Tibial artery (tissue), 4 donors: ENCODE measurements around the gene ADARB2.
A peak's percentile ranks its signal among the peaks of the same experiment; 100 is the strongest.

Experiments
- DNase-seq, 2 donors: peaks; one replicate each; pipeline ENCODE4 v3.0.0-alpha.2; 2019
- H3K27ac ChIP-seq, 2 donors: fragments of 200-600 bp; sonication (generic) in 1 of 2; 1 replicate in 1 of 2; 2 replicates in 1 of 2; pipeline ENCODE4 v1.5.1; 2018 to 2019; ENCODE audit warnings: mild to moderate bottlenecking in 1 of 2
- H3K27me3 ChIP-seq, 2 donors: fragments of 200-600 bp; sonication (generic) in 1 of 2; one replicate each; pipeline versions ENCODE4 v1.5.1 to v1.6.0; 2016 to 2019
- H3K36me3 ChIP-seq, 3 donors: fragments of 200-600 bp; sonication (generic) in 2 of 3; one replicate each; pipeline ENCODE4 v1.5.1; 2016 to 2019; ENCODE audit warnings: mild to moderate bottlenecking in 2 of 3
- H3K4me1 ChIP-seq, 4 donors: fragments of 200-600 bp; sonication (generic) in 2 of 4; 1 replicate in 3 of 4; 2 replicates in 1 of 4; pipeline ENCODE4 v1.5.1; 2016 to 2019
- H3K4me3 ChIP-seq, 2 donors: fragments of 200-600 bp; sonication (generic) in 1 of 2; 1 replicate in 1 of 2; 2 replicates in 1 of 2; pipeline ENCODE4 v1.5.1; 2018 to 2019; ENCODE audit warnings: mild to moderate bottlenecking in 2 of 2
- H3K9me3 ChIP-seq, 3 donors: fragments of 200-600 bp; sonication (generic) in 1 of 3; one replicate each; pipeline ENCODE4 v1.5.1; 2016 to 2019
- CTCF ChIP-seq, 2 experiments: fragments of 200-600 bp in 1 of 2; fragments of 450-650 bp in 1 of 2; IDR thresholded peaks; one replicate each; pipeline ENCODE4 v1.5.1; 2017 to 2019; ENCODE audit warnings: antibody characterized with exemption in 2 of 2, mild to moderate bottlenecking in 1 of 2, moderate library complexity in 1 of 2
- intact Hi-C: fragments of 100-400 bp; cut with DNase I; formaldehyde crosslinking; loops from one replicate; pipeline ENCODE4 v1.15.0; 2023; ENCODE audit warnings: low total_unique reads

The ADARB2 gene

GRCh38 chr10:1536341-1536740 is 201.0 kb downstream of the ADARB2 start:
- no peak for DNase-seq
- no peaks in the 10 kb centered on the region for H3K9me3 ChIP-seq
- intact Hi-C loops, result no loop called here
- peaks cover 0 to 15% of the 10 kb centered on the region in 2 donors for H3K27me3 ChIP-seq
- H3K4me1 ChIP-seq, result no peaks in the 10 kb centered on the region
- H3K27ac ChIP-seq, result no peak overlapping the region
- TF ChIP-seq CTCF (IDR thresholded peaks at IDR 0.05), result no peak
- H3K4me3 ChIP-seq, result no peak overlapping the region
- H3K36me3 ChIP-seq, result no peaks in the 10 kb centered on the region

DNA sequence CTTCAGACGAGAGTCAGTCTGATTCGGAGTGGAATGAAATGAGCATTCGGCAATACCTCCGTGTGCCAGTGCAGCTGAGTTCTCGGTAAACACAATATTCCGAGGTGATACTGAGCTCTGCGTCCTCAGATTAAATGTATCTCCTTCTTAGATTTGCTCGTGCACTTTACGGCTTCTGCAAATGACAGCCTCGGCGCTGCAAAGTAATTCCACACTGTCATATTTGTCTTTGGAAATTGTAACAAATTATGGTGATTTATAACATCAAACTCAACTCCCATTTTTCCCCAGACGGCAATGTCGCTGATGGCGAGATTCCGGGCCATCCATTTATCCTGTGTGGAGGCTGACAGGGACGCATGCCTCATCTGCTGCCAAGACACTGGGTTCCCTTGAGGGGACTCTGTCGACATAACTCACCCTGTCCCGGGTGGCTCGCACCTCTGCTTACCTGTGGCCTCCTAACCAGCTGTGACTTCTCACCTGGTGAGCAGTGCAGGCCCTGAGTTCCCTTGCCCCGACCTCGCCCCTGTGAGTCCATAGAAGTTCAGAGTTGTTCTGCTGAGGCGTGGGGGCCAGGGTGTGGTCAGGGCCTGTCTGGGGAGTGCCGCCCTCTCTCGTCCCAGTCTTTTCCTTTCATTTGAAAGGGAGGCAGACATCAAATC is 201.9 kb downstream of the ADARB2 start:
- Histone ChIP-seq H3K36me3 (no peaks in the 10 kb centered on the region), H3K4me1 (no peaks in the 10 kb centered on the region), H3K27me3 (peaks cover 0 to 15% of the 10 kb centered on the region in 2 donors), H3K27ac (no peak overlapping the region), H3K4me3 (no peak overlapping the region), H3K9me3 (no peaks in the 10 kb centered on the region)
- intact Hi-C loops, result no loop called here
- no peak for TF ChIP-seq CTCF (IDR thresholded peaks at IDR 0.05)
- DNase-seq, result no peak

DNA sequence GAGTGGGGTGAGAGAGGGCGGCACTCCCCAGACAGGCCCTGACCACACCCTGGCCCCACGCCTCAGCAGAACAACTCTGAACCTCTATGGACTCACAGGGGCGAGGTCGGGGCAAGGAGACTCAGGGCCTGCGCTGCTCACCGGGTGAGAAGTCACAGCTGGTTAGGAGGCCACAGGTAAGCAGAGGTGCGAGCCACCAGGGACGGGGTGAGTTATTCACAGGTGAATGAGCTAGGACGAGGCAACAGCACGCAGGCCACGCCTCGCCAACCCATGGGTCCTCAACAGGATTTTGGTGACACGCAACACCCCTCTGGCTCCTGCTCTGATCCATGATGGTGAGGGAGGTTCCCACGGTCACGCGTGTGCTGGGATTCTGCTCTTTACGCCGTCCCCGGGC is 202.5 kb downstream of the ADARB2 start:
- no peak for DNase-seq
- intact Hi-C loops, result no loop called here
- TF ChIP-seq CTCF (IDR thresholded peaks at IDR 0.05), result no peak
- Histone ChIP-seq H3K27ac (no peak overlapping the region), H3K4me1 (no peaks in the 10 kb centered on the region), H3K27me3 (peaks cover 0 to 21% of the 10 kb centered on the region in 2 donors), H3K36me3 (no peaks in the 10 kb centered on the region), H3K9me3 (no peaks in the 10 kb centered on the region), H3K4me3 (no peak overlapping the region)

GRCh38 chr10:1532636-1533035 is 204.7 kb downstream of the ADARB2 start:
- Histone ChIP-seq H3K27me3 (peaks cover 0 to 27% of the 10 kb centered on the region in 2 donors), H3K4me1 (no peaks in the 10 kb centered on the region), H3K36me3 (no peaks in the 10 kb centered on the region), H3K9me3 (no peaks in the 10 kb centered on the region), H3K27ac (no peak overlapping the region), H3K4me3 (no peak overlapping the region)
- no peak for TF ChIP-seq CTCF (IDR thresholded peaks at IDR 0.05)
- peak in 1 of 2 donors; percentile 48 for DNase-seq
- intact Hi-C loops, result no loop called here

DNA sequence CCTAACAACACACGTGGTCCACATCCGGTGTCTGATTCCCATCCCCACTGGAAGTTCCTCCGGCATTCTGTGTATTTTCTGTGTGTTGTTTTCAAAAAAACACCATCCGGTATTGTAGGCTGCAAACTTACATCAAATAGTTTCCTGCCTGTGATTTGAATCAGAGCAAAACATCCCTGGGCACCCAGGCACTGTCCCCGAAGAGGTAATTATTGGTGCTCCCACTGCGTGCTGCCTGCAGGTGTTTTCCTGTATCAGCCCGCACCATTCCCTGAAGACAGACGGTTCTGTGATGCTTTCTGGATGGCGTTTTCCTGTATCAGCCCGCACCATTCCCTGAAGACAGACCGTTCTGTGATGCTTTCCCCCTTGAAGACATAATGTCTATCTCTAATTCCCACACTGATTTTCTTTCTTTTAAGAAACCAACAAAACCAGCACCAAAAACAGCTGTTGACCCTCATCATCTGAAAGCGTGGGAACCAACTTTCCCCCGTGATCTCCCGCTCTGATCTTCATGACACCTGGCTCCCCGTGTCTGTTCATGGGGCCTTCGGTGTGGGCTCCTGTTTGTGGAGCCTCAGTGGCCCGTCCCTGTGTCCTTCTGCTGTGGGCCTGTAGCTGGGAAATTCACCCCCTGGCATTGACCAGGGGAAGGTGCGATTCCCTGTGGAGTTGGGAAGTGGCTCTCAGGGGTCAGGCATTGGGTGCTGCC is 205.3 kb downstream of the ADARB2 start:
- Histone ChIP-seq H3K9me3 (no peaks in the 10 kb centered on the region), H3K27ac (no peak overlapping the region), H3K4me3 (no peak overlapping the region), H3K36me3 (no peaks in the 10 kb centered on the region), H3K4me1 (no peaks in the 10 kb centered on the region), H3K27me3 (peaks cover 0 to 27% of the 10 kb centered on the region in 2 donors)
- TF ChIP-seq CTCF (IDR thresholded peaks at IDR 0.05), result no peak
- intact Hi-C loops, result no loop called here
- DNase-seq, result peak in 1 of 2 donors; percentile 1
